WTC11 (cell line): ENCODE data around the gene TAB3. TPM values are rescaled to one million over a fixed set of nuclear protein-coding genes. Genes with fewer than 3 reads are reported as not detected.

Experiments used
- ATAC-seq: fragments of 200-7000 bp; cut with Tn5 transposase; 2 replicates; pipeline ENCODE4 v1.10.0; 2021; ENCODE audit warnings: mild to moderate bottlenecking, moderate library complexity
- CTCF ChIA-PET: fragments of 300-600 bp; sonication (Branson Sonifier 250); formaldehyde crosslinking; loops from one replicate; lab custom pipeline; 2021; ENCODE audit warnings: antibody characterized with exemption; lab: Charles Lee
- POLR2A ChIA-PET: fragments of 350-600 bp; sonication (Branson Sonifier 250); formaldehyde crosslinking; loops from one replicate; lab custom pipeline; 2021; ENCODE audit warnings: antibody characterized with exemption; lab: Charles Lee
- DNase-seq: peaks from one replicate; pipeline ENCODE4 v3.0.0; 2021; ENCODE audit warnings: low spot score
- H3K27ac Mint-ChIP-seq: 2 replicates; pipeline ENCODE4 v1.8.0; 2021; ENCODE audit warnings: mixed read lengths
- H3K27me3 Mint-ChIP-seq: 2 replicates; pipeline ENCODE4 v1.8.0; 2021; ENCODE audit warnings: low read depth, mild to moderate bottlenecking, moderate library complexity, mixed read lengths
- H3K36me3 Mint-ChIP-seq: 2 replicates; pipeline ENCODE4 v1.8.0; 2021; ENCODE audit warnings: mixed read lengths
- H3K4me1 Mint-ChIP-seq: 2 replicates; pipeline ENCODE4 v1.8.0; 2022; ENCODE audit warnings: mixed read lengths
- H3K4me3 Mint-ChIP-seq: 2 replicates; pipeline ENCODE4 v1.8.0; 2021; ENCODE audit warnings: mild to moderate bottlenecking, moderate library complexity, mixed read lengths
- H3K9me3 Mint-ChIP-seq: 2 replicates; pipeline ENCODE4 v1.8.0; 2021; ENCODE audit warnings: mixed read lengths
- CREB1 ChIP-seq: sonication (generic); formaldehyde crosslinking; IDR thresholded peaks from 2 replicates; pipeline ENCODE4 v1.8.0; 2023; ENCODE audit warnings: mild to moderate bottlenecking, missing genetic modification reagents
- FOXJ3 ChIP-seq: sonication (generic); formaldehyde crosslinking; IDR thresholded peaks from 2 replicates; pipeline ENCODE4 v1.9.0; 2021; ENCODE audit warnings: missing genetic modification reagents, mild to moderate bottlenecking, borderline replicate concordance
- FOXK1 ChIP-seq: sonication (generic); formaldehyde crosslinking; IDR thresholded peaks from 2 replicates; pipeline ENCODE4 v1.8.0; 2022; ENCODE audit warnings: mild to moderate bottlenecking, moderate library complexity, missing genetic modification reagents
- JUN ChIP-seq: sonication (generic); formaldehyde crosslinking; IDR thresholded peaks from 2 replicates; pipeline ENCODE4 v1.8.0; 2023; ENCODE audit warnings: mild to moderate bottlenecking, missing genetic modification reagents
- KAT7 ChIP-seq: sonication (generic); formaldehyde crosslinking; IDR thresholded peaks from 2 replicates; pipeline ENCODE4 v1.8.1; 2023; ENCODE audit warnings: missing genetic modification reagents, mild to moderate bottlenecking, borderline replicate concordance
- MXD4 ChIP-seq: fragments of 250-450 bp; sonication (Bioruptor Pico); IDR thresholded peaks from 2 replicates; pipeline ENCODE4 v1.8.0; 2021; ENCODE audit warnings: mild to moderate bottlenecking, moderate library complexity, borderline replicate concordance
- RELA ChIP-seq: sonication (generic); formaldehyde crosslinking; IDR thresholded peaks from 2 replicates; pipeline ENCODE4 v1.8.1; 2022; ENCODE audit warnings: missing genetic modification reagents, mild to moderate bottlenecking, borderline replicate concordance
- SMAD3 ChIP-seq: sonication (generic); formaldehyde crosslinking; IDR thresholded peaks from 2 replicates; pipeline ENCODE4 v1.8.0; 2022; ENCODE audit warnings: missing genetic modification reagents, mild to moderate bottlenecking, borderline replicate concordance
- ZBTB43 ChIP-seq: sonication (generic); formaldehyde crosslinking; IDR thresholded peaks from 2 replicates; pipeline ENCODE4 v1.8.1; 2023; ENCODE audit warnings: mild to moderate bottlenecking, missing genetic modification reagents
- ZMAT4 ChIP-seq: fragments of 250-450 bp; sonication (Bioruptor Pico); IDR thresholded peaks from 2 replicates; pipeline ENCODE4 v1.9.0; 2021; ENCODE audit warnings: mild to moderate bottlenecking
- ZNF281 ChIP-seq: sonication (generic); formaldehyde crosslinking; IDR thresholded peaks from 2 replicates; pipeline ENCODE4 v1.8.0; 2023; ENCODE audit warnings: mild to moderate bottlenecking, missing genetic modification reagents
- total RNA-seq: library from RNA; stranded (reverse); gene quantifications from 3 replicates; pipeline ENCODE4 v1.2.3, GENCODE V29; 2021
- TF ChIP-seq, protein P1 (sequence below): sonication (generic); formaldehyde crosslinking; IDR thresholded peaks from 2 replicates; pipeline ENCODE4 v1.8.1; 2023; ENCODE audit warnings: mild to moderate bottlenecking, moderate library complexity, missing genetic modification reagents
- TF ChIP-seq, protein P2 (sequence below): sonication (generic); formaldehyde crosslinking; IDR thresholded peaks from 2 replicates; pipeline ENCODE4 v1.8.1; 2022; ENCODE audit warnings: low read depth, missing genetic modification reagents, borderline replicate concordance

TAB3 gene
- total RNA-seq, 1 experiment from 2014 or later = 12.0 TPM

DNA sequence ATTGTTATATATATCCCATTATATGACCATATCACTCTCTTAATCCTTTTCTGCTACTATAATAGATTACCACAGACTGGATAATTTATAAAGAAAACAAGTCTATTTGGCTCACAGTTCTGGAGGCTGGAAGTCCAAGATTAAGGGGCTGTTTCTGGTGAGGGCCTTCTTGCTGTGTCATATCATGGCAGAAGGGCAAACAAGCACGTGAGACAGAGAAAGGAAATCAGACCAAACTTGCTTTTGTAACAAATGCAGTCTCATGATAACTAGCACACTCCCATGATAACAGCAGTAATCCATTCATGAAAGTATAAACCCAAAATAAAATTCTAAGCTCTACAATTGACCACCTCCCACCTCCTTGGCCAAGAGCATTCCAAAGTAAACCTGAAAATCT is 16.3 kb upstream of the TAB3 start:
- H3K4me1 Mint-ChIP-seq = peaks cover 11% of the 10 kb centered on the region
- H3K9me3 Mint-ChIP-seq = peaks cover 6% of the 10 kb centered on the region
- TF ChIP-seq KAT7 (CRISPR knock-in tag) = no peak
- TF ChIP-seq ZNF281 (CRISPR knock-in tag) = no peak
- no peak for TF ChIP-seq RELA (CRISPR knock-in tag)
- TF ChIP-seq CREB1 = no peak
- TF ChIP-seq, protein P1, sequence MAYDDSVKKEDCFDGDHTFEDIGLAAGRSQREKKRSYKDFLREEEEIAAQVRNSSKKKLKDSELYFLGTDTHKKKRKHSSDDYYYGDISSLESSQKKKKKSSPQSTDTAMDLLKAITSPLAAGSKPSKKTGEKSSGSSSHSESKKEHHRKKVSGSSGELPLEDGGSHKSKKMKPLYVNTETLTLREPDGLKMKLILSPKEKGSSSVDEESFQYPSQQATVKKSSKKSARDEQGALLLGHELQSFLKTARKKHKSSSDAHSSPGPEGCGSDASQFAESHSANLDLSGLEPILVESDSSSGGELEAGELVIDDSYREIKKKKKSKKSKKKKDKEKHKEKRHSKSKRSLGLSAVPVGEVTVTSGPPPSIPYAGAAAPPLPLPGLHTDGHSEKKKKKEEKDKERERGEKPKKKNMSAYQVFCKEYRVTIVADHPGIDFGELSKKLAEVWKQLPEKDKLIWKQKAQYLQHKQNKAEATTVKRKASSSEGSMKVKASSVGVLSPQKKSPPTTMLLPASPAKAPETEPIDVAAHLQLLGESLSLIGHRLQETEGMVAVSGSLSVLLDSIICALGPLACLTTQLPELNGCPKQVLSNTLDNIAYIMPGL (CRISPR knock-in tag) = no peak
- no peak for TF ChIP-seq FOXJ3
- no peak for TF ChIP-seq ZBTB43 (CRISPR knock-in tag)
- no peak for ATAC-seq
- no peaks in the 10 kb centered on the region for H3K36me3 Mint-ChIP-seq
- no peak overlapping the region for H3K4me3 Mint-ChIP-seq
- no peak for DNase-seq
- H3K27me3 Mint-ChIP-seq = no peaks in the 10 kb centered on the region; the same call in 1 of the 2 replicates
- H3K27ac Mint-ChIP-seq = no peak overlapping the region
- ChIA-PET CTCF (no interaction called here), POLR2A (no interaction called here)

DNA sequence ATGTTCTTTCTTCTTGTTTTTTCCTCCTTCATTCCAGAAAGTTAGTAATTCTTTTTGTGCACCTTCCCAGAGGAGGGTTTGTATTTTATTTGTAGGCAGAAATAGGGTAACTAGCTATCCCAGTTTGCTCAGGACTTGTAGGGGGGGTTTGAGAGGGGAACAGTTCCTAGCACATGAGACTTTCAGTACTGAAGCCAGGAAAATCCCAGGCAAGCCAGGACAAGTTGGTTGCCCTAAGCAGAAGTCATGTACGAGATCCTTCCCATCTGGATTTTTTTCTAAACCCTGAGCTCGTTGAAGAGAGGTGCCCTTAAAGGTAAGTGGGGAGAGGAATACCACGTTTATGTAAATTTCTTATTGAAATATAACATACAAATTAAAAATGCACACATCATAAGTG is 15.6 kb upstream of the TAB3 start:
- CTCF ChIA-PET = no interaction called here
- no peak overlapping the region for H3K4me3 Mint-ChIP-seq
- peaks cover 8% of the 10 kb centered on the region for H3K4me1 Mint-ChIP-seq
- no peaks in the 10 kb centered on the region; the same call in 1 of the 2 replicates for H3K27me3 Mint-ChIP-seq
- no peak for DNase-seq
- POLR2A ChIA-PET = no interaction called here
- no peak for ATAC-seq
- TF ChIP-seq, protein P2, sequence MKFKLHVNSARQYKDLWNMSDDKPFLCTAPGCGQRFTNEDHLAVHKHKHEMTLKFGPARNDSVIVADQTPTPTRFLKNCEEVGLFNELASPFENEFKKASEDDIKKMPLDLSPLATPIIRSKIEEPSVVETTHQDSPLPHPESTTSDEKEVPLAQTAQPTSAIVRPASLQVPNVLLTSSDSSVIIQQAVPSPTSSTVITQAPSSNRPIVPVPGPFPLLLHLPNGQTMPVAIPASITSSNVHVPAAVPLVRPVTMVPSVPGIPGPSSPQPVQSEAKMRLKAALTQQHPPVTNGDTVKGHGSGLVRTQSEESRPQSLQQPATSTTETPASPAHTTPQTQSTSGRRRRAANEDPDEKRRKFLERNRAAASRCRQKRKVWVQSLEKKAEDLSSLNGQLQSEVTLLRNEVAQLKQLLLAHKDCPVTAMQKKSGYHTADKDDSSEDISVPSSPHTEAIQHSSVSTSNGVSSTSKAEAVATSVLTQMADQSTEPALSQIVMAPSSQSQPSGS (CRISPR knock-in tag) = no peak
- TF ChIP-seq SMAD3 (CRISPR knock-in tag) (no peak), FOXK1 (CRISPR knock-in tag) (no peak), MXD4 (CRISPR knock-in tag) (no peak), ZNF281 (CRISPR knock-in tag) (no peak), ZBTB43 (CRISPR knock-in tag) (no peak), JUN (CRISPR knock-in tag) (no peak), ZMAT4 (CRISPR knock-in tag) (no peak)
- peaks cover 6% of the 10 kb centered on the region for H3K9me3 Mint-ChIP-seq
- no peak overlapping the region for H3K27ac Mint-ChIP-seq
- no peaks in the 10 kb centered on the region for H3K36me3 Mint-ChIP-seq
